KMS-11 (cell line): Measurements from ENCODE around the gene TWIST2.

Source experiments
- H2AFZ ChIP-seq: fragments of 200-600 bp; sonication (generic); 2 replicates; pipeline ENCODE4 v1.6.1; 2016; ENCODE audit warnings: antibody characterized with exemption, mixed run types, low read depth
- H3K27ac ChIP-seq: fragments of 200-600 bp; sonication (generic); 2 replicates; pipeline ENCODE4 v1.6.1; 2016; ENCODE audit warnings: mild to moderate bottlenecking, mixed run types
- H3K27me3 ChIP-seq: fragments of 200-600 bp; sonication (generic); 2 replicates; pipeline ENCODE4 v1.6.1; 2017; ENCODE audit warnings: mild to moderate bottlenecking, low read depth, mixed run types, moderate library complexity; ENCODE audit not compliant: insufficient read depth
- H3K36me3 ChIP-seq: fragments of 200-600 bp; sonication (generic); 2 replicates; pipeline ENCODE4 v1.6.1; 2017; ENCODE audit warnings: mild to moderate bottlenecking, mixed run types; ENCODE audit not compliant: insufficient read depth
- H3K4me1 ChIP-seq: fragments of 200-600 bp; sonication (generic); 2 replicates; pipeline ENCODE4 v1.6.1; 2016; ENCODE audit warnings: mild to moderate bottlenecking, low read depth, mixed run types; ENCODE audit not compliant: poor library complexity, severe bottlenecking
- H3K4me2 ChIP-seq: fragments of 200-600 bp; sonication (generic); 2 replicates; pipeline ENCODE4 v1.7.0; 2016; ENCODE audit warnings: mild to moderate bottlenecking, mixed run types
- H3K4me3 ChIP-seq: fragments of 200-600 bp; sonication (generic); IDR thresholded peaks from 2 replicates; pipeline ENCODE4 v1.6.1; 2017; ENCODE audit warnings: low read depth, low read length, mixed read lengths; ENCODE audit not compliant: insufficient read depth
- H3K79me2 ChIP-seq: fragments of 200-600 bp; sonication (generic); 2 replicates; pipeline ENCODE4 v1.6.1; 2016; ENCODE audit warnings: low read depth, mixed run types; ENCODE audit not compliant: insufficient read depth
- H3K9ac ChIP-seq: fragments of 200-600 bp; sonication (generic); 2 replicates; pipeline ENCODE4 v1.6.1; 2016; ENCODE audit warnings: mild to moderate bottlenecking, mixed run types
- H4K20me1 ChIP-seq: fragments of 200-600 bp; sonication (generic); 2 replicates; pipeline ENCODE4 v1.6.1; 2016; ENCODE audit warnings: mild to moderate bottlenecking, mixed run types; ENCODE audit not compliant: insufficient read depth
- TF ChIP-seq, protein P1 (sequence below): fragments of 200-600 bp; sonication (generic); conservative IDR thresholded peaks from 2 replicates; pipeline ENCODE4 v1.6.1; 2017; ENCODE audit warnings: low read depth, mild to moderate bottlenecking, antibody characterized with exemption, low read length, moderate library complexity, mixed read lengths

TWIST2 gene

GRCh38 chr2:238847841-238848690, at the start of gene TWIST2:
TWIST2 (plus strand) TSS chr2:238848085; CDS start chr2:238848216, 131 bp downstream.
- no peak within 1 kb of the TSS for H3K4me2 ChIP-seq
- no peak within 1 kb of the TSS for H3K27ac ChIP-seq
- no peak within 1 kb of the TSS for H3K9ac ChIP-seq
- H4K20me1 ChIP-seq: no peaks in the 10 kb centered on the region
- H3K27me3 ChIP-seq: peaks cover 3% of the 10 kb centered on the region; the same call in 1 of the 2 replicates
- no peak within 1 kb of the TSS for H3K4me3 ChIP-seq
- H2AFZ ChIP-seq: no peak within 1 kb of the TSS
- no peaks in the 10 kb centered on the region for H3K79me2 ChIP-seq
- H3K4me1 ChIP-seq: no peaks in the 10 kb centered on the region
- TF ChIP-seq, protein P1, sequence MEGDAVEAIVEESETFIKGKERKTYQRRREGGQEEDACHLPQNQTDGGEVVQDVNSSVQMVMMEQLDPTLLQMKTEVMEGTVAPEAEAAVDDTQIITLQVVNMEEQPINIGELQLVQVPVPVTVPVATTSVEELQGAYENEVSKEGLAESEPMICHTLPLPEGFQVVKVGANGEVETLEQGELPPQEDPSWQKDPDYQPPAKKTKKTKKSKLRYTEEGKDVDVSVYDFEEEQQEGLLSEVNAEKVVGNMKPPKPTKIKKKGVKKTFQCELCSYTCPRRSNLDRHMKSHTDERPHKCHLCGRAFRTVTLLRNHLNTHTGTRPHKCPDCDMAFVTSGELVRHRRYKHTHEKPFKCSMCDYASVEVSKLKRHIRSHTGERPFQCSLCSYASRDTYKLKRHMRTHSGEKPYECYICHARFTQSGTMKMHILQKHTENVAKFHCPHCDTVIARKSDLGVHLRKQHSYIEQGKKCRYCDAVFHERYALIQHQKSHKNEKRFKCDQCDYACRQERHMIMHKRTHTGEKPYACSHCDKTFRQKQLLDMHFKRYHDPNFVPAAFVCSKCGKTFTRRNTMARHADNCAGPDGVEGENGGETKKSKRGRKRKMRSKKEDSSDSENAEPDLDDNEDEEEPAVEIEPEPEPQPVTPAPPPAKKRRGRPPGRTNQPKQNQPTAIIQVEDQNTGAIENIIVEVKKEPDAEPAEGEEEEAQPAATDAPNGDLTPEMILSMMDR: no peak
- H3K36me3 ChIP-seq: no peaks in the 10 kb centered on the region

GRCh38 chr2:238801791-238802190, 46.1 kb upstream of the TWIST2 start:
- H3K27ac ChIP-seq: no peak overlapping the region
- TF ChIP-seq, protein P1: no peak
- H3K4me3 ChIP-seq: no peak overlapping the region
- no peaks in the 10 kb centered on the region for H3K36me3 ChIP-seq
- no peaks in the 10 kb centered on the region for H3K27me3 ChIP-seq
- H4K20me1 ChIP-seq: no peaks in the 10 kb centered on the region
- no peaks in the 10 kb centered on the region for H3K79me2 ChIP-seq
- H3K4me1 ChIP-seq: no peaks in the 10 kb centered on the region
- no peak overlapping the region for H3K4me2 ChIP-seq
- H3K9ac ChIP-seq: no peak overlapping the region
- H2AFZ ChIP-seq: no peak overlapping the region

DNA sequence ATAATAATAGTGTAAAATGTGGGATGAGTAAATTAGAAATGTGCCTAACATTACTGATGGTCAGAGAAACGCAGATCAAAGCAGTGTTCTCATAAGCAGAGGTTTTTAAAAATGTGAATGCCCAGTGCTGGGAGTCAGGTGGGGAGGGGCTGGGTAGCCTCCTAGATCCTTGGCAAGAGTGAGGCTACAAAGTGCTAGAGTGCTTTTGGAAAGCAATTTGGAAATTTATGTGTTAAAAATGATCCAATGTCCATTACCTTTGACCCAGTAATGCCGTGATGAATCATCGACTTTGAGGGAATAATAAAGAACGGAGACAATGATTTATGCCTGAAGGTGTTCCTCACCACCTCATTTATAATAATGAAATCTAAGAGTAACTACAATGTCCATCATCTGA, 44.9 kb upstream of the TWIST2 start:
- no peak overlapping the region for H2AFZ ChIP-seq
- no peaks in the 10 kb centered on the region for H3K4me1 ChIP-seq
- H3K27ac ChIP-seq: no peak overlapping the region
- H3K4me2 ChIP-seq: no peak overlapping the region
- no peaks in the 10 kb centered on the region for H3K36me3 ChIP-seq
- TF ChIP-seq, protein P1: no peak
- no peak overlapping the region for H3K4me3 ChIP-seq
- no peaks in the 10 kb centered on the region for H3K27me3 ChIP-seq
- H4K20me1 ChIP-seq: no peaks in the 10 kb centered on the region
- no peak overlapping the region for H3K9ac ChIP-seq
- H3K79me2 ChIP-seq: no peaks in the 10 kb centered on the region

GRCh38 chr2:238803996-238804870, 43.7 kb upstream of the TWIST2 start:
- H3K4me3 ChIP-seq: no peak overlapping the region
- no peaks in the 10 kb centered on the region for H3K79me2 ChIP-seq
- H3K36me3 ChIP-seq: no peaks in the 10 kb centered on the region
- TF ChIP-seq, protein P1: no peak
- H2AFZ ChIP-seq: no peak overlapping the region
- no peak overlapping the region for H3K4me2 ChIP-seq
- no peaks in the 10 kb centered on the region for H3K4me1 ChIP-seq
- no peak overlapping the region for H3K27ac ChIP-seq
- no peak overlapping the region for H3K9ac ChIP-seq
- H3K27me3 ChIP-seq: no peaks in the 10 kb centered on the region
- H4K20me1 ChIP-seq: no peaks in the 10 kb centered on the region
